HG02943 (cell line): Measurements from ENCODE around the gene UQCC2.

Source experiments
- ATAC-seq: cut with Tn5 transposase; IDR thresholded peaks from one replicate; pipeline ENCODE4 v1.9.1; 2021; ENCODE audit warnings: mild to moderate bottlenecking, low read depth, moderate library complexity; ENCODE audit not compliant: unreplicated experiment

UQCC2 gene

GRCh38 chr6:33711140-33712129 lies at the start of gene UQCC2:
Gene UQCC2, minus strand, starts transcription at chr6:33711700. Its CDS starts 14 bp downstream, at chr6:33711686.
- peak; percentile 75 for ATAC-seq

DNA sequence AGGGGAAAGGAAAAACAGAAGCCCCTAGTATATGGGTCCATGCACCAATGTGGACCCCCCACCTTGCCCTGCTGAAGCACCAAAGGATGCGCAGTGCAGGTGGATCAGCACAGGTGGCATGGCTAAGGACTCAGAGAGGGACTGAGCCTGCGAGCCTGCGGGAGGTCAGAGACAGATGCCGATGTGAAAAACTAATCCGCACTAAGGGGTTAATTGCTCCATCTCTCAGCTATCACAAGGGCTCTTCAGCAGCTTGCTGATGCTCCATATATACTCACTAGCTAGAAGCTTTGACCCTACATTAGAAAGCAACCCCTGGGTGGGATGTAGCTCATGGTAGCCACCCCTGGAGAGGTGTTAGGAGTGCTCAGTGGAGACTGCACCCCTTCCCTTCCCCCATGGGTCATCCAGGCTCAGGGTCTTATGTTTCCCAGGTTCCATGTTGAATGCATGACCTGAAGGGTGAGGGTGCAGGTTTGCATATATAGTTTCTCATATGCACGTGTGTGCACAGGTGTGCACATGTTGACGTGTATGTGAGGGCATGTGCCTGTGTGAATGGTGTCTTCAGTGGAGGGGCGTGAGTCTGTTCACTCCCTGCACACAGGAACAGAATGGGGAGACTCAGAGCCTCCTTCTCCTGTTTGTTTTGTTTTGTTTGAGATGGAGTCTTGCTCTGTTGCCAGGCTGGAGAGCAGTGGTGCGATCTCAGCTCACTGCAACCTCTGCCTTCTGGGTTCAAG lies 48.6 kb upstream of the UQCC2 start:
- ATAC-seq: no peak

GRCh38 chr6:33758815-33759216 lies 47.3 kb upstream of the UQCC2 start:
- ATAC-seq: no peak

DNA sequence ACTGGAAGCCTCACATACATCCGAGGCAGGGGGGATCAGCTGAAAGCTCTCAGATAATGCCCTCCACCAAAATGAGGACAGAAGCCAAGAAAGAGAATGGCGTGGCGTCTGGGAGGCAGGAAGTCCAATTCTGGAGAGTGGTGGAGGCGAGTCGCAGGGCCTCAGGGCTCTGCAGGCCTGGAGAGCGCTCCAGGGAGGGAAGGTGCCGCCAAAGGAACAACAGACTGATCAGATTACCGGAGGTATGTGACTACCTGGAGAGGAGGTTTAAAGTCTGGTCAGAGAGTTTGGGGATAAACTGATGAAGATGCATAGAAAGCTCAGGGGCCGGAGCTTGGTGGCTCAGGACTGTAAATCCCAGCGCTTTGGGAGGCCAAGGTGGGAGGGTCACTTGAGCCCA lies 46.4 kb upstream of the UQCC2 start:
- ATAC-seq: no peak

- no peak for ATAC-seq
Observed at GRCh38 chr6:33757113-33757512, 45.6 kb upstream of the UQCC2 start.

GRCh38 chr6:33756211-33756954 lies 44.9 kb upstream of the UQCC2 start:
- no peak for ATAC-seq

DNA sequence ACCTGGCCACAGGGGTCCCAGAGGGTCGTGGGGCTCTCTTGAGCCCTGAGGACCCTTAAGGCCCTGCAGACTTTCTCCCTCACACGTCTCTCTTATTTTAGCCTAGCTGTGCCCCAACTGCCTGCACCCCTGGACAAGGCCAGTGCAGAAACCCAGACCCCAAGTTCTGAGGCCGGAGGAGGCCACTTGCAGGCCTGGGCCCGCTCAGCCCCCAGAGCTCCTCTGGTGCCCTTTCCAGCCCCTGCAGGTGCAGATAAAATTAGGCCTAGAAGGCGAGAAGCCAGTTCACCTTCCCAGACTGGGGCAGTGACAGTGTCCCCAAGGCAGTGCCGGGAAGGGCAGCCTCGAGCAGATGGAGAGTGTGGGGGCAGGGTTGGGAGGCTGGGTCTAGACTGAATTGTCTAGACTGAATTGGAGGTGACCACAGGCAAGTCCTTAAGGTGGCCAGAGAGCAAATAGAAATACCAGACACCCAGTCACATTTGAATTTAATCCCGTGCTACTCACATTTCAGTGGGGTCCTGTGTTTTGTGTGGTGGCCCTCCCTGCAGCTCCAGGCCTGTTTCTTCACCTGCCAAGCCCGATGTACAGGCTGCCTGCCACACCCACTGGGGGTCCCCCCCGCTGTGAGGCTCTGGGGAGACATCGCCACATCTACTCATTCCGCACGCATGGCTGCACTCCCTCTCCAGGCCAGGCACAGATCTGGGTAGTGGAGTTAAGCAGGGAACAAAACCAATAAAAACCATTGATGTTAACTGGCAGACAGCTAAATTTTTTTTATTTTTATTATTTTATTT lies 43.8 kb upstream of the UQCC2 start:
- ATAC-seq: no peak

GRCh38 chr6:33754222-33754621 lies 42.7 kb upstream of the UQCC2 start:
- ATAC-seq: no peak

DNA sequence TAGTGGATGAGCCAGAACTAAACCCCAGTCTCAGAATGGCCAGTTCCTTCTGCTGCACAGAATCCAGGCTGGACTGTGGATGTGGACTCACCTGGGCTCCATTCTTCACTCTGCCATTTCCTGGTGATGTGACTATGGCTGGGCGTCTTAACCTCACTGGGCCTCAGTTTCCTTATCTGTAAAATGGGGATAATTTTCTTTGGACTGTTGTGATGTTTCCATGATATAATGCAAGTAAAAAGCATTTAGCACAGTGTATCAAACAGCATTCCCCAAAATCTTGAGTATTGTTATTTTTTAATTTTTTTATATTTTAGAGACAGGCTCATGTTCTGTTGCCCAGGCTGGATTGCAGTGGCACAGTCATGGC lies 41.1 kb upstream of the UQCC2 start:
- no peak for ATAC-seq

GRCh38 chr6:33751771-33752645 lies 40.5 kb upstream of the UQCC2 start:
- no peak for ATAC-seq

GRCh38 chr6:33750244-33750991 lies 38.9 kb upstream of the UQCC2 start:
- no peak for ATAC-seq

- ATAC-seq: no peak
Observed at GRCh38 chr6:33749401-33749800, 37.9 kb upstream of the UQCC2 start.

- no peak for ATAC-seq
Observed at GRCh38 chr6:33748841-33749240, 37.3 kb upstream of the UQCC2 start.

GRCh38 chr6:33747823-33748222 lies 36.3 kb upstream of the UQCC2 start:
- ATAC-seq: no peak

GRCh38 chr6:33746651-33747100 lies 35.2 kb upstream of the UQCC2 start, which contains the start of gene IP6K3:
Gene IP6K3, minus strand, starts transcription at chr6:33746905. Its CDS starts 11,429 bp downstream, at chr6:33735476.
- ATAC-seq: no peak

DNA sequence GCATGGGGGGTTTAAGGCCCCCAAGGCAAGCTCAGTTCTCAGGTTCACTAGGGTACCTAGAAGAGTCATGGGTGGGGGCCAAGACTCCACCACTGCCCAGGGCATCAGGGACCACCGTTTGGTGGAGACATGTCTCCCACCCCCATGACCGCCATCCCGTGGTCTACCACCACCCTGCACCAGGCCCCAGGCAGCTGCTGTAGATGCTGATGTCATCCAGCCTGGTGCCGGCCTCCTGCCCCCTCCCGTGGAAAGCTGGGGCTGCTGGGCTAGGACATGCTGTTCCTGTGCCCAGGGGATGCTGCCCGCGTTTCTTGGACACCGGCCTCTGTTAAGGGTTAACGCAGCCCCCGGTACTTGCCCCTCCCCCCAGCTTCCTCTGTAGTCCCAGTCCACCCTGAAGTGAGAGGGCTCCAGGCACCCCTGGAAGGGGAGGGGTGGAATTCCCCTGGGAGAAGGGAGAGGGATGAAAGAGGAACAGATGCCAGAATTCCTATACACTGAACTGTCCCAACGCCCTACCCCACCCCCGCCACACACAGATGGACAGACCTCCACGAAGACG lies 34.6 kb upstream of the UQCC2 start:
- ATAC-seq: no peak

DNA sequence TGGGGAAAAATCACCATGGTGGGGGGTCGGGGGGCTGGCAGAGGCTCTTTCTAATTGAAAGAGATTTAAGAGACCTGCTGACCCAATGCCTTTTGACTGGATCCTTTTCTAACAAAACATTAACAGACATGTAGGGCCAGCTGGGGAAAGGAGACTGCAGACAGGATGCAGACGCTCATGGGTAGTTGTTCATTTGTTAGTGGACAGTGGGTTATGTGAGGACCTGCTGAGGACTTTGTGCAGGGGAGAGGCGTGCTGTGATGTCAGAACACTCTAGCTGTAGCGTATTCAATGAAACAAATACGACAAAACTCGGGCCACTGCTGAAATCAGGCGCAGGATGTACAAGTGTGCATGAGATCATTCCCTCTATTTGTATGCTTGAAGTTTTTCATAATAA lies 34.0 kb upstream of the UQCC2 start:
- ATAC-seq: no peak
